ENCODE measurements around the gene SMARCAL1. TPM values are rescaled to one million over a fixed set of nuclear protein-coding genes. Genes with fewer than 3 reads are reported as not detected.

SMARCAL1 gene
- total RNA-seq, 2 donors from 2014 or later, result 9.9 to 27.7 TPM

DNA sequence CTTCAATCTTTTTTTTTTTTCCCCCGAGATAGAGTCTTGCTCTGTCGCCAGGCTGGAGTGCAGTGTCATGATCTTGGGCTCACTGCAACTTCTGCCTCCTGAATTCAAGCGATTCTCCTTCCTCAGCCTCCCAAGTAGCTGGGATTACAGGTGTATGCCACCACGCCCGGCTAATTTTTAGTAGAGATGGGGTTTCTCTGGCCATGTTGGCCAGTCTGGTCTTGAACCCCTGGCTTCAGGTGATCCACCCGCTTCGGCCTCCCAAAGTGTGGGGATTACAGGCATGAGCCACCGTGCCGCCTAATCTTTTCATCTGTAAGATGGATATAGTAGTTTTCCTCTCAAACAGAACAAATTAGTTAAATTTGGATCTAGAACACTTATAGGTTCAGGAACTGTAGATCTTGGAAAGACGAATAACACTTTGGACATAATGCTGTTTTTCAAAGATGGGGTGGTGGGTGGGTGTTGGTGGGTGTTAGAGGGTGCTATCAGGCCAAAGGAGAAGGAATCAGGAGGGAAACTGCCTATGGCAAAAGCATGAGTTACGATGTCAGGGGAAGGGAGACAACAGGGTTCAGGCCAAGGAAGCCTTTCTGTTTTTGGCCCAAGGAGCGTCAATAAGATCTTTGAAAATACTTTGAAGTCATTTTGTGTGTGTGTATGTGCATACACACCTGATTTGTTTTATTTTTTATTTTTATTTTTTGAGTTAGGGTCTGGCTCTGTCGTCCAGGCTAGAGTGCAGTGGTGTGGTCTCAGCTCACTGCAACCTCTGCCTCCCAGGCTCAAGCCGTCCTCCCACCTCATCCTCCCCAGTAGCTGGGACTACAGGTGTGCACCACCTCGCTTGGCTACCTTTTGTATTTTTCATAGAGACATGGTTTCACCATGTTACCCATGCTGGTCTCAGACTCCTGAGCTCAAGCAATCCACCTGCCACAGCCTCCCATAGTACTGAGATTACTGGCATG is 93.1 kb downstream of the SMARCAL1 start:
- ATAC-seq (no peak), DNase-seq (no peak)
- Histone ChIP-seq H3K9me3 (no peaks in the 10 kb centered on the region), H3K4me3 (no peak overlapping the region), H3K27ac (no peak overlapping the region), H3K4me1 (peaks cover 14% of the 10 kb centered on the region), H3K36me3 (replicated peaks in 1 of 2; ENCODE audit: insufficient read depth in 1 of 2, low read depth in 2 of 2) (peaks cover 0 to 21% of the 10 kb centered on the region in 2 donors), H3K27me3 (no peaks in the 10 kb centered on the region)
- TF ChIP-seq, protein P1, sequence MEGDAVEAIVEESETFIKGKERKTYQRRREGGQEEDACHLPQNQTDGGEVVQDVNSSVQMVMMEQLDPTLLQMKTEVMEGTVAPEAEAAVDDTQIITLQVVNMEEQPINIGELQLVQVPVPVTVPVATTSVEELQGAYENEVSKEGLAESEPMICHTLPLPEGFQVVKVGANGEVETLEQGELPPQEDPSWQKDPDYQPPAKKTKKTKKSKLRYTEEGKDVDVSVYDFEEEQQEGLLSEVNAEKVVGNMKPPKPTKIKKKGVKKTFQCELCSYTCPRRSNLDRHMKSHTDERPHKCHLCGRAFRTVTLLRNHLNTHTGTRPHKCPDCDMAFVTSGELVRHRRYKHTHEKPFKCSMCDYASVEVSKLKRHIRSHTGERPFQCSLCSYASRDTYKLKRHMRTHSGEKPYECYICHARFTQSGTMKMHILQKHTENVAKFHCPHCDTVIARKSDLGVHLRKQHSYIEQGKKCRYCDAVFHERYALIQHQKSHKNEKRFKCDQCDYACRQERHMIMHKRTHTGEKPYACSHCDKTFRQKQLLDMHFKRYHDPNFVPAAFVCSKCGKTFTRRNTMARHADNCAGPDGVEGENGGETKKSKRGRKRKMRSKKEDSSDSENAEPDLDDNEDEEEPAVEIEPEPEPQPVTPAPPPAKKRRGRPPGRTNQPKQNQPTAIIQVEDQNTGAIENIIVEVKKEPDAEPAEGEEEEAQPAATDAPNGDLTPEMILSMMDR (IDR thresholded peaks at IDR 0.05), result no peak
- no peak for TF ChIP-seq POLR2A (IDR thresholded peaks at IDR 0.05)
- 94 to 95% methylated on average over 15 of the region's 15 CpGs for WGBS, 2 donors
- intact Hi-C loops (cut with DNase I), result no loop called here

DNA sequence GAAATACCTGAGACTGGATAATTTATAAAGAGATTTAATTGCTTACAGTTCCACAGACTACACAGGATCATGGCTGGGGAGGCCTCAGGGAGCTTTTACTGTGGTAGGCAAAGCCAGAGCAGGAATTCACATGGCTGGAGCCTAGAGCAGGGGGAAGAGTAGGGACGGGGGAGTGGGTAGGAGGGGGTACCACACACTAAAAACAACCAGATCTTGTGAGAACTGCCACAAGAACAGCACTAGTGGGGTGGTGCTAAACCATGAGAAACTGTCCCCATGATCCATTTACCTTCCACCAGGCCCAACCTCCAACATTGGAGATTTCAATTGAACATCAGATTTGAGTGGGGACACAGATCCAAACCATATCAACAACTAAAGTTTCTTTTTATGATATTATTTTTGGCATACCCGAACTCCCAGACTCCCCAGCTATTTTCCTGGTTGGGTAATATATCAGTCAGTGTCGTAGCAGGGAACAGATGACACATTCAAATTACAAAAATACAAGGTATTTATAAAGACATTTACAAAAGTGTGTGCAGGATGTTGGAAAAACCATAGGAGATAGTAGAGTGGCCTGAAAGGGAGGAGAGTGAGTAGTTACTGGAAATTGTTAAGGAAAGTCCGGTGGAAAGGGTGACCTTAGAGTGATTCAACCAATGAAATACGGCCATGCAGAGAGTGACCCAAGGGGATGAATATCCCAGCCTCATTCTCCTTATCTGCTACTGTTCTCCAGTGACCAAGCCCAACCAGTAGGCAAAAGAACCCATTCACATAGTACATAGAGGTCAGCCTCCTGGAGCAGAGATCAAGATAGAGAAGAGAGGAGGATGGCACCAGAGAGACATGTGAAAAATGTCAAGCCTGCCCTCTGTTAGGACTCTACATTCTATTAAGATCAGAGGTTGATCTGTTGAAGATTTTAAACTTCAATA is 95.2 kb downstream of the SMARCAL1 start:
- no peaks in the 10 kb centered on the region for H3K27me3 ChIP-seq
- WGBS, 2 donors, result 80 to 82% methylated on average over 5 of the region's 5 CpGs

DNA sequence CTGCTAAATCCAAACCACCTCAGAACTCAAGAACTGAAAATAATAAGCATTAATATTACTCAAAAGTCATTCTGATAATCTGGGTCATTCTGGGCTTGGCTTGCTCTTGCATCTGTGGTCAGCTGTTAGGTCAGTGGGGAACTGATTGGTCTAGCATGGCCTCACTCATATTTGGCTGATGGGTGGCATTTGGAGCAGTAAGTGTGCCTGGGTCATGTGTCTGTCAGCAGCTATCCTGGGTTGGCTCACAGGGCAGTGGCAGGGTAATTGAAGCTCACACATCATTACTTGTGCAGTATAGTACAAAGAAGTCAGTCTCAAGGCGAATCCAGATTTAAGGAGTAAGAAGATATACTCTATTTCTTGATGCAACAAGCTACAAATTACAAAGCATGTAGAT is 95.9 kb downstream of the SMARCAL1 start:
- ATAC-seq (no peak), DNase-seq (no peak)
- Histone ChIP-seq H3K9me3 (no peaks in the 10 kb centered on the region), H3K27me3 (no peaks in the 10 kb centered on the region), H3K36me3 (replicated peaks in 1 of 2; ENCODE audit: insufficient read depth in 1 of 2, low read depth in 2 of 2) (peaks cover 0 to 3% of the 10 kb centered on the region in 2 donors), H3K27ac (no peak overlapping the region), H3K4me1 (no peaks in the 10 kb centered on the region), H3K4me3 (no peak overlapping the region)
- 92 to 100% methylated on average over 1 of the region's 1 CpG for WGBS, 2 donors
- intact Hi-C loops (cut with DNase I), result no loop called here
- no peak for TF ChIP-seq POLR2A (IDR thresholded peaks at IDR 0.05)
- TF ChIP-seq, protein P1 (IDR thresholded peaks at IDR 0.05), result no peak

More for the DNA sequence above, 95.2 kb downstream of the SMARCAL1 start:
- no peak for ATAC-seq
- no peak overlapping the region for H3K4me3 ChIP-seq
- no peak overlapping the region for H3K27ac ChIP-seq
- no peak for DNase-seq
- intact Hi-C loops (cut with DNase I), result no loop called here
- no peaks in the 10 kb centered on the region for H3K4me1 ChIP-seq
- H3K9me3 ChIP-seq, result no peaks in the 10 kb centered on the region
- no peak for TF ChIP-seq POLR2A (IDR thresholded peaks at IDR 0.05)
- TF ChIP-seq, protein P1 (IDR thresholded peaks at IDR 0.05), result no peak
- peaks cover 0 to 7% of the 10 kb centered on the region in 2 donors for H3K36me3 ChIP-seq (replicated peaks in 1 of 2; ENCODE audit: insufficient read depth in 1 of 2, low read depth in 2 of 2)

DNA sequence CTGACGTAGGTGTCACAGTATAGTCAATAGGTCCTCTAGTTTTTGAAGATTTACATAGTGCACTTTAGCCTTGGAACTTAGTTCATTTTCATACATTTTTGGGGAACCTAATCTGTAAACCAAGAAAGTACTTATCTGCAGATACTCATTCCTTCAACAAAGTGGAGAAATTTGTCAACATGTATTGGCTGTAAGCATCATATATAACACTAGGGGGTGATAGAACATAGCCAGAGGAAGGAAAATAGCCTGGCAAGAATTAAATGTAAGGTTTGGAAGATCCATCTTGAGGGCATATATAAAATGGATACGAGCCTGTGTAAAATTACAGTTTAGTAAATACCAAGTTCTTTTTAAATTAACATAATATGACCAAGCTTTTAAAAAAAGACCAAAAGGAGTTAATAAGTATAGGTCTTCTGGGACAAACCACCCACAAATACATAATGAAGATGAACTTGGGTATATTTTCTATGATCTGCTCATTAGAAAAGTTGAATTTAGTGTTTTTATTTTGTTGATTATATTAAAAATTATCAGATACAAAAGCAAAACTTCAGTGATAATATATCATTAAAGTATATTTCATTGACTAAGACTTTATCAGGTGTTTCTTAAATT is 104.6 kb downstream of the SMARCAL1 start:
- Histone ChIP-seq H3K4me3 (no peak overlapping the region), H3K27me3 (no peaks in the 10 kb centered on the region), H3K27ac (no peak overlapping the region), H3K9me3 (no peaks in the 10 kb centered on the region), H3K4me1 (no peaks in the 10 kb centered on the region), H3K36me3 (replicated peaks in 1 of 2; ENCODE audit: insufficient read depth in 1 of 2, low read depth in 2 of 2) (no peaks in the 10 kb centered on the region)
- no peak for TF ChIP-seq POLR2A (IDR thresholded peaks at IDR 0.05)
- TF ChIP-seq, protein P1 (IDR thresholded peaks at IDR 0.05), result peak; percentile 64 to 90 (median 81)
- intact Hi-C loops (cut with DNase I), result loop anchor here (5.0 kb wide), 1 partner anchor 150 kb away; no protein-coding TSS in a partner anchor
- 31 to 34% methylated on average over 2 of the region's 2 CpGs for WGBS, 2 donors
- peak; percentile 53 for ATAC-seq
- no peak for DNase-seq
